CD4-positive, alpha-beta T cell (primary cell): ENCODE results near the gene MBD3L3. TPM values are rescaled to one million over a fixed set of nuclear protein-coding genes. Genes with fewer than 3 reads are reported as not detected.
A peak's percentile ranks its signal among the peaks of the same experiment; 100 is the strongest.
"Not testable (repeated sequence)": the region's sequence is repeated elsewhere in the genome, so short reads cannot be mapped to it uniquely, and the experiment has no call there.

Experiments used
- ATAC-seq: fragments of 200-7000 bp; cut with Tn5 transposase; one replicate; pipeline ENCODE4 v1.10.0; 2022; ENCODE audit warnings: mild to moderate bottlenecking; ENCODE audit not compliant: poor library complexity
- CTCF ChIA-PET: fragments of 350-600 bp; sonication (Branson Sonifier 250); formaldehyde crosslinking; loops from one replicate; lab custom pipeline; 2021; ENCODE audit warnings: antibody characterized with exemption, inconsistent platforms; lab: Charles Lee
- POLR2A ChIA-PET: fragments of 350-600 bp; sonication (Branson Sonifier 250); formaldehyde crosslinking; loops from one replicate; lab custom pipeline; 2021; ENCODE audit warnings: antibody characterized with exemption, inconsistent platforms; lab: Charles Lee
- DNase-seq, 14 experiments: peaks; one replicate each; pipeline ENCODE4 v3.0.0-alpha.2; 2013 to 2020; ENCODE audit warnings: mixed read lengths in 2 of 14
- H3K27ac ChIP-seq, 2 donors: one replicate each; pipeline versions ENCODE4 v1.5.1 to v1.7.0; 2013; ENCODE audit warnings: low read length in 2 of 2, low read depth in 1 of 2, mild to moderate bottlenecking in 1 of 2
- H3K27me3 ChIP-seq, 2 experiments: 1 replicate in 1 of 2; 2 replicates in 1 of 2; pipeline versions ENCODE4 v1.6.1 to v1.7.0; 2013; ENCODE audit warnings: low read length in 2 of 2, control low read depth in 1 of 2, mild to moderate bottlenecking in 1 of 2, moderate library complexity in 1 of 2; ENCODE audit not compliant: insufficient read depth in 2 of 2, control insufficient read depth in 1 of 2
- H3K36me3 ChIP-seq: one replicate; pipeline ENCODE4 v1.6.1; 2013; ENCODE audit warnings: low read length, control low read depth; ENCODE audit not compliant: insufficient read depth
- H3K4me1 ChIP-seq: one replicate; pipeline ENCODE4 v1.6.1; 2013; ENCODE audit warnings: low read length, control low read depth; ENCODE audit not compliant: insufficient read depth
- H3K4me3 ChIP-seq: one replicate; pipeline ENCODE4 v1.5.1; 2013; ENCODE audit warnings: mild to moderate bottlenecking, low read length, moderate library complexity
- H3K9me3 ChIP-seq, 2 experiments: 1 replicate in 1 of 2; 2 replicates in 1 of 2; pipeline versions ENCODE4 v1.6.1 to v1.7.0; 2013; ENCODE audit warnings: low read length in 2 of 2, mild to moderate bottlenecking in 2 of 2, control low read depth in 1 of 2, moderate library complexity in 1 of 2; ENCODE audit not compliant: control insufficient read depth in 1 of 2, insufficient read depth in 1 of 2
- H3K27ac Mint-ChIP-seq: one replicate; pipeline ENCODE4 v1.8.0; 2020; ENCODE audit warnings: mixed read lengths
- H3K27me3 Mint-ChIP-seq: one replicate; pipeline ENCODE4 v1.8.0; 2021; ENCODE audit warnings: mixed read lengths
- H3K36me3 Mint-ChIP-seq: one replicate; pipeline ENCODE4 v1.8.0; 2021; ENCODE audit warnings: low read depth, mixed read lengths
- H3K4me1 Mint-ChIP-seq: one replicate; pipeline ENCODE4 v1.8.0; 2021; ENCODE audit warnings: low read depth, mixed read lengths
- H3K4me3 Mint-ChIP-seq: one replicate; pipeline ENCODE4 v1.8.0; 2020; ENCODE audit warnings: mild to moderate bottlenecking, mixed read lengths
- H3K9me3 Mint-ChIP-seq: one replicate; pipeline ENCODE4 v1.8.0; 2020; ENCODE audit warnings: mixed read lengths
- intact Hi-C, 2 experiments: fragments of 100-400 bp; cut with DNase I in 1 of 2; cut with micrococcal nuclease in 1 of 2; formaldehyde crosslinking; loops; one replicate each; pipeline versions ENCODE4 v1.15.1 to v1.9.0; 2023 to 2025; cut with DNase I, micrococcal nuclease
- polyA plus RNA-seq, 2 donors: library from polyadenylated mRNA; unstranded; fragments of 120-200 nt; gene quantifications; one replicate each; pipeline ENCODE4 v1.2.1, GENCODE V29; 2013
- total RNA-seq, 174 experiments: library from RNA in 2 of 174; stranded (reverse) in 2 of 174; gene quantifications; one replicate each; pipeline ENCODE4 v1.2.3 and lab custom pipeline; 2021 to 2026
- TF ChIP-seq, protein P1 (sequence below): fragments of 200-600 bp; IDR thresholded peaks from one replicate; pipeline ENCODE4 v1.8.0; 2022; ENCODE audit warnings: antibody characterized with exemption, mild to moderate bottlenecking

MBD3L3 gene
- total RNA-seq (not detected), total RNA-seq (lab: John Stamatoyannopoulos, UW) (0 to 0.11 (median 0) reads per million in 172 experiments)
- not detected for polyA plus RNA-seq (2013, experiment 1 of 2)
- polyA plus RNA-seq (2013, experiment 2 of 2), result not detected

- H3K9me3 ChIP-seq, H3K36me3 ChIP-seq, H3K4me1 ChIP-seq, H3K36me3 Mint-ChIP-seq, H3K9me3 Mint-ChIP-seq, ATAC-seq, H3K4me3 ChIP-seq, CTCF ChIA-PET, H3K4me3 Mint-ChIP-seq, DNase-seq, H3K27ac Mint-ChIP-seq, H3K27ac ChIP-seq, intact Hi-C loops, H3K4me1 Mint-ChIP-seq, H3K27me3 Mint-ChIP-seq, H3K27me3 ChIP-seq, POLR2A ChIA-PET: not testable (repeated sequence)
Observed at GRCh38 chr19:7058576-7058975, at the start of gene MBD3L3. Gene MBD3L3 (minus strand): TSS chr19:7058676. CDS start chr19:7058605, 71 bp downstream.

- no peak for DNase-seq
- H3K4me1 ChIP-seq, result peaks cover 3% of the 10 kb centered on the region
- H3K27me3 ChIP-seq, result no peaks in the 10 kb centered on the region
- intact Hi-C loops, result loop anchor here (10.0 kb wide), 2 partner anchors 548 to 838 kb away; partner anchors contain the start of gene TIMM44 (in 1 of the 2)
- ChIA-PET CTCF (no interaction called here), POLR2A (no interaction called here)
- Mint-ChIP-seq H3K9me3 (no peaks in the 10 kb centered on the region), H3K36me3 (no peaks in the 10 kb centered on the region), H3K4me3 (no peak overlapping the region), H3K27ac (no peak overlapping the region), H3K27me3 (no peaks in the 10 kb centered on the region), H3K4me1 (peaks cover 5% of the 10 kb centered on the region)
- TF ChIP-seq, protein P1, sequence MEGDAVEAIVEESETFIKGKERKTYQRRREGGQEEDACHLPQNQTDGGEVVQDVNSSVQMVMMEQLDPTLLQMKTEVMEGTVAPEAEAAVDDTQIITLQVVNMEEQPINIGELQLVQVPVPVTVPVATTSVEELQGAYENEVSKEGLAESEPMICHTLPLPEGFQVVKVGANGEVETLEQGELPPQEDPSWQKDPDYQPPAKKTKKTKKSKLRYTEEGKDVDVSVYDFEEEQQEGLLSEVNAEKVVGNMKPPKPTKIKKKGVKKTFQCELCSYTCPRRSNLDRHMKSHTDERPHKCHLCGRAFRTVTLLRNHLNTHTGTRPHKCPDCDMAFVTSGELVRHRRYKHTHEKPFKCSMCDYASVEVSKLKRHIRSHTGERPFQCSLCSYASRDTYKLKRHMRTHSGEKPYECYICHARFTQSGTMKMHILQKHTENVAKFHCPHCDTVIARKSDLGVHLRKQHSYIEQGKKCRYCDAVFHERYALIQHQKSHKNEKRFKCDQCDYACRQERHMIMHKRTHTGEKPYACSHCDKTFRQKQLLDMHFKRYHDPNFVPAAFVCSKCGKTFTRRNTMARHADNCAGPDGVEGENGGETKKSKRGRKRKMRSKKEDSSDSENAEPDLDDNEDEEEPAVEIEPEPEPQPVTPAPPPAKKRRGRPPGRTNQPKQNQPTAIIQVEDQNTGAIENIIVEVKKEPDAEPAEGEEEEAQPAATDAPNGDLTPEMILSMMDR, result no peak
- ATAC-seq, result no peak
- H3K4me3 ChIP-seq, result no peak overlapping the region
- no peaks in the 10 kb centered on the region for H3K36me3 ChIP-seq
- no peak overlapping the region for H3K27ac ChIP-seq
- H3K9me3 ChIP-seq, result peaks cover 0 to 7% of the 10 kb centered on the region in 2 experiments
Observed at GRCh38 chr19:7106711-7107657, 48.5 kb upstream of the MBD3L3 start.

- ChIA-PET CTCF (no interaction called here), POLR2A (no interaction called here)
- H3K27me3 Mint-ChIP-seq, result no peaks in the 10 kb centered on the region
- H3K4me3 Mint-ChIP-seq, result no peak overlapping the region
- H3K4me3 ChIP-seq, result no peak overlapping the region
- no peak overlapping the region for H3K27ac ChIP-seq
- H3K9me3 ChIP-seq, result peaks cover 0 to 4% of the 10 kb centered on the region in 2 experiments
- H3K27ac Mint-ChIP-seq, result no peak overlapping the region
- H3K36me3 Mint-ChIP-seq, result no peaks in the 10 kb centered on the region
- ATAC-seq, result no peak
- TF ChIP-seq, protein P1, result no peak
- DNase-seq, result peak in 1 of 14 experiments; percentile 10
- H3K4me1 ChIP-seq, result peaks cover 10% of the 10 kb centered on the region
- no peaks in the 10 kb centered on the region for H3K9me3 Mint-ChIP-seq
- peaks cover 22% of the 10 kb centered on the region for H3K4me1 Mint-ChIP-seq
- no peaks in the 10 kb centered on the region for H3K36me3 ChIP-seq
- intact Hi-C loops, result loop anchor here (5.0 to 10.0 kb wide), 6 partner anchors 42 to 840 kb away; partner anchors contain the start of genes TIMM44 (in 1 of the 2) and TRAPPC5 (in 1 of the 2)
- no peaks in the 10 kb centered on the region for H3K27me3 ChIP-seq
Observed at GRCh38 chr19:7104747-7105447, 46.4 kb upstream of the MBD3L3 start.
